Measurements from ENCODE around the gene CEP104.

Gene CEP104

DNA sequence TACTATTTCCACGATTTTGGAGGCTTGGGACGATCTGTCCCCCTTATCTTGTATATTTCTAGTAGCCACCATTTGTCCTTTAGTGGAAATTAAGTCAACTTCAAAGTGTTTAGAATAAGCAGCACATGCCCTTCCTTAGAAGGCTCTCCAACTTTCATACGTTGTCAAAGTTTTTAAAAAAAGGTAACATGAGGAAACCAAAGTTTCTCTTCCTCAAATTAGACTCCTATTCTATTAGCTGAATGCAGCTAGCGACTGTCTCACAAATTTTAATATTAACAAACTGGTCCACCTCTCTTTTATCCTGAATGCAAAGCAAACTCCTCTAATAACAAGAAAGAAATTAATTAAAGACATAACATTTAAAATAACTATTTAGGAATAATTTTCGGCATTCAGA lies 36.2 kb upstream of the CEP104 start:
- DNase-seq: no peak

- no peak for DNase-seq
Observed at GRCh38 chr1:3892748-3893147, 35.7 kb upstream of the CEP104 start.

DNA sequence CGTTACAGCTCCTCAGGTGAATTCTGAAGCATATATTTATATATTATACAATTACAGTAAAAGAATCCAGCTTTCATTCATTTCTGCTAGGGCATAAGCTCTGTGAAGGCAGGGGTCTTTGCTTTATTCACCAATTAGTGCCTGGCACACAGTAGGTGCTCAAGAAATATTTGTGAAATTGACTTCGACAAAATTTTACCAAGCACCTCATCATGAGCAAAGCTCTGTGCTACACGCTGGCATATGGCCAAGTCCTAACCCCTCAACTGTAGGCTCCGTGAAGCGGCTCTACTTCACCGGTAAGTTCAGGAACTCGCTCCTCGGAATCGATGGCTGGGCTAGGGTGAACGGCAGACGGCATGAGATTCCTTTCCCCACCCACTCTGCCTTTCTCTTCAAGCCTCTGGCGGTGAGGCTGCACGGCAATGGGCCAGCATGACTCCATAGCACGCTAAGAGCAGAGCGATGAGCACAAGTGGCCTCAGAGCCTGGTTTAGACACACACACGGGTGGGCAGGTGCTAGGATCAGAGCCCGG lies 34.4 kb upstream of the CEP104 start:
- DNase-seq: no peak

GRCh38 chr1:3890389-3891328 lies 33.6 kb upstream of the CEP104 start:
- DNase-seq: peak; percentile 68

- peak; percentile 14 for DNase-seq
Observed at GRCh38 chr1:3889936-3890335, 32.9 kb upstream of the CEP104 start.

- no peak for DNase-seq
Observed at GRCh38 chr1:3888301-3888700, 31.3 kb upstream of the CEP104 start.

GRCh38 chr1:3886691-3887090 lies 29.7 kb upstream of the CEP104 start:
- no peak for DNase-seq

- no peak for DNase-seq
Observed at GRCh38 chr1:3886106-3886670, 29.2 kb upstream of the CEP104 start.

- no peak for DNase-seq
Observed at GRCh38 chr1:3885611-3886010, 28.6 kb upstream of the CEP104 start.

DNA sequence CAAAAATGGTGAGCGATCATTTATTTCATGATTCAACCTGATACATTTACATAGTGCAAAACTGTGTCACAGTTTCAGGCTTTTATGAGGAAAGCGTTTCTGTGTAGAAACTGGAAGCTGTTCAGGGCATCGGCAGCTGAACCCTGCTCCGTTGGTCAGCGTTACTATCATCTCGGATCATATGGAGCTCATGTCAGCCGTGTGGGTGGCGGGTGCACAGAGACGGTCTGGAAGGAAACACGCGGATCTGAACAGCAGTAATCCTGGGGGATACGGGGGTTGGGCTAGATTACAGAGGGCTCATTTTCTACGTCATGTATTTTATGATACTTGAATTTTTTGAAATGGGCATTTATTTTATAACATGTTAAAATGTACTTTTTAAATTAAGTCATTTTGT lies 28.0 kb upstream of the CEP104 start:
- DNase-seq: no peak

- no peak for DNase-seq
Observed at GRCh38 chr1:3883194-3883925, 26.3 kb upstream of the CEP104 start.

- DNase-seq: no peak
Observed at GRCh38 chr1:3881193-3881480, 24.1 kb upstream of the CEP104 start.

DNA sequence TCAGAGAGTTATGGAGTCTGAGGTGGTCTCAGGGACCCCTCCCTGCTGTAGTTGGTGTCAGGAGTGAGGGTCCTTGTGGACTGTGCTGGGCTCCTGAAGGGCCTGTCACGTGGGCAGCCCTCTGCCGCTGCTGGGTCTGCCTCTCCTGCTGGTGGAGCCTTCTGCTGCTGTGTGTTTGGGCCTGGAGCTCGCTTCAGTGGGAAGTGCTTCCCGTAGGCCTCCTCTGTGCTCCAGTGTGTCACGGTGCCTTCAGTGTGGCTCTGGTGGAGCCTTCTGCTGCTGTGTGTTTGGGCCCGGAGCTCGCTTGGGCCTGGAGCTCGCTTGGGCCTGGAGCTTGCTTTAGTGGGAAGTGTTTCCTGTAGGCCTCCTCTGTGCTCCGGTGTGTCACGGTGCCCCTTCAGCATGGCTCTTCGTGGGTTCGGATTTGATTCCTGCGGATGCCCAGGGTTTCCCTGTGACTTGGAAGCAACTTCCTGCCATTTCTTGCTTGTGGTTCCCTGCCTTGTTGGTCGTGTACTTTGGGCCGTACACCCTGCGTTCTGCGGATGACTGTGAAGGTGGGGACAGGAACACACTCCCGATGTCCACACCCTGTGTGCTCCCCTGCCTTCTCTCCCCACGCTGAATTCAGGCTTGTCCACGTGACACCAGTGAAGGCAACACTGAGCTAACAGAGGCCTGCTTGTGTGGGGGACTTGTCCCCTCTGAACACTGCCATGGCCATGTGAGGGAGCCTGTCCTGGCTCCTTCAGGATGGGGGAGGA lies 23.6 kb upstream of the CEP104 start:
- DNase-seq: no peak

DNA sequence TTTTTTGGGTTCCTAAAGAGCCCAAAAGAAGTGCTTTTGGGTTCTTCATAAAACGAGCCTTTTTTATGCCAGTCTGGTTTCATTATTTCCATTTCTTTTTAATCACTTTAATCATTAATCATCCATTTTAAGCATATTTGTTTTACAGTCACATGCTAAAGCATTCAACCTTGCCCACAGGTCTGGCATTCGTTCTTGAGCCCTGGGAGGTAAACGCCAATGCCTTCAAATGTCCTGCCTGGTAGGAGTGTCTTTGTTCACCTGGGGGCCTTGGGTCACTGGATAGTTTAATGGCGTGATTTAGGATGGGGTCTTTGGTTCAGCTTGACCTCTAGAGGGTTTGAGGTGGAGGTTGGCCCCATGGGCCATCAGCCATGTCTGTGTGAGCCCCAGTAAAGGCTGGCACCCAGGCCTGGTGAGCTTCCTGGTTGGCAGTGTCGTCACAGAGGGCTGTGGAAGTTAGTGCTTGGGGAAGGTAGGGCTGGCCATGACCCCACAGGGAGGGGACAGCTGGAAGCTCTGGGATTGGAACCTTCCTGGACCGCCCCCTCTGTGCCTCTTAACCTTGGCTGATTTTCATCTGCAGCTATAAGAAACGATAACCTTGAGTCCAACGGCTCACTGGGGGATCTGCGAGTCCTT lies 22.9 kb upstream of the CEP104 start:
- no peak for DNase-seq

- no peak for DNase-seq
Observed at GRCh38 chr1:3879099-3879498, 22.1 kb upstream of the CEP104 start.

GRCh38 chr1:3876716-3877115 lies 19.7 kb upstream of the CEP104 start:
- no peak for DNase-seq

GRCh38 chr1:3874736-3875135 lies 17.7 kb upstream of the CEP104 start:
- DNase-seq: no peak

- no peak for DNase-seq
Observed at GRCh38 chr1:3872546-3872945, 15.5 kb upstream of the CEP104 start.

GRCh38 chr1:3871451-3871805 lies 14.4 kb upstream of the CEP104 start:
- no peak for DNase-seq

GRCh38 chr1:3869751-3870301 lies 12.8 kb upstream of the CEP104 start:
- no peak for DNase-seq

GRCh38 chr1:3868464-3869006 lies 11.5 kb upstream of the CEP104 start:
- DNase-seq: no peak

DNA sequence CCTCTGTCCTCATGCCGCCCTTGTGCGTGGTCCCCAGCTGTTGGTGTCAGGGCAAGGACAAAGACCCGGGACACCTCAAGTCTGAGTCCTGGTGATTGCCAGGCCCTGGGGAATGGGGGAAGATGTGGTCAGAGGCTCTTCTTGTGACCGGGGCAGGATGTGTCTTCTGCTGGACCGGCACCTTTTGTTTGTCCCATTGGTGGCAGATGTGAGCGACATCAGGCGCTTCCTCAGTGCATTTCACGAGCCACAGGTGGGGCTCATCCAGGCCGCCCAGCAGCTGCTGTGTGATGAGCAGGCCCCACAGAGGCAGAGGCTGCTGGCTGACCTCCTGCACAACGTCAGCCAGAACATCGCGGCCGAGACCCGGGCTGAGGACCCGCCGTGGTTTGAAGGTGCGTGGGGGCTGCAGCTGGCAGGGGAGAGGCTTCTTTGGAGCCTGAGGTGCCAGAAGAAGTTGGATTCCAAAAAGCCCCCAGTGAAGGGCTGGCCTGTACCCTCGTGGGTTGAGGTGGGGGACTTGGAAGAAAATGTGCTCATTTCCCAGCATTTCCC lies 8.7 kb upstream of the CEP104 start:
- DNase-seq: no peak

Measured in activated CD4-positive, alpha-beta T cell treated with anti-CD3 and anti-CD28 coated beads, Interleukin-10, Interleukin-2, amounts not matched to agents 100 ng/mL and 50 ng/mL, durations not matched to agents 16 hours and 8 hours (primary cell).